IMR-90 (cell line): ENCODE results near the gene LPIN1. TPM values are rescaled to one million over a fixed set of nuclear protein-coding genes. Genes with fewer than 3 reads are reported as not detected.

Source experiments
- ATAC-seq: fragments of 200-7000 bp; cut with Tn5 transposase; 2 replicates; pipeline ENCODE4 v1.9.1; 2020; ENCODE audit warnings: low read depth, mild to moderate bottlenecking, moderate library complexity
- BruUV-seq: library from RNA; stranded (reverse); fragments of 400-500 nt; replicated peaks from 2 replicates; lab custom pipeline; 2021; lab: Mats Ljungman, UMichigan
- CTCF ChIA-PET: fragments of 300-600 bp; formaldehyde crosslinking; extraction: SDS; loops from one replicate; lab custom pipeline; 2021; ENCODE audit warnings: antibody characterized with exemption; lab: Yijun Ruan, JAX
- POLR2A ChIA-PET: fragments of 300-600 bp; sonication (Branson Sonifier 250); formaldehyde crosslinking; loops from one replicate; lab custom pipeline; 2022; ENCODE audit warnings: antibody characterized with exemption; ENCODE audit not compliant: unreplicated experiment; lab: Charles Lee
- DNase-seq: peaks from one replicate; pipeline ENCODE4 v3.0.0; 2013
- H2AFZ ChIP-seq: replicated peaks from 2 replicates; pipeline ENCODE3; 2013; ENCODE audit warnings: low read length, mild to moderate bottlenecking; ENCODE audit not compliant: poor library complexity
- H2AK5ac ChIP-seq: 2 replicates; pipeline ENCODE4 v1.6.1; 2013; ENCODE audit warnings: low read depth, low read length, inconsistent platforms
- H2AK9ac ChIP-seq: replicated peaks from 2 replicates; pipeline ENCODE3; 2013; ENCODE audit warnings: mild to moderate bottlenecking, low read depth, low read length, moderate library complexity; ENCODE audit not compliant: poor library complexity
- H2BK120ac ChIP-seq: 2 replicates; pipeline ENCODE4 v1.6.1; 2013; ENCODE audit warnings: low read depth, low read length, inconsistent platforms
- H2BK15ac ChIP-seq: 3 replicates; pipeline ENCODE4 v1.6.1; 2013; ENCODE audit warnings: low read depth, low read length, inconsistent platforms
- H2BK20ac ChIP-seq: 2 replicates; pipeline ENCODE4 v1.6.1; 2013; ENCODE audit warnings: low read depth, mild to moderate bottlenecking, inconsistent platforms, low read length, moderate library complexity
- H2BK5ac ChIP-seq: 2 replicates; pipeline ENCODE4 v1.6.1; 2013; ENCODE audit warnings: mild to moderate bottlenecking, low read depth, low read length, inconsistent platforms; ENCODE audit not compliant: poor library complexity, severe bottlenecking
- H3K14ac ChIP-seq: replicated peaks from 2 replicates; pipeline ENCODE4 v1.6.1; 2013; ENCODE audit warnings: low read depth, low read length, inconsistent platforms
- H3K18ac ChIP-seq: 2 replicates; pipeline ENCODE4 v1.6.1; 2013; ENCODE audit warnings: low read depth, low read length, control low read depth
- H3K23ac ChIP-seq: 2 replicates; pipeline ENCODE4 v1.6.1; 2013; ENCODE audit warnings: low read depth, low read length, inconsistent platforms
- H3K27ac ChIP-seq: 2 replicates; pipeline ENCODE4 v1.5.1; 2013; ENCODE audit warnings: mild to moderate bottlenecking, control low read depth, low read length; ENCODE audit not compliant: insufficient read depth
- H3K27me3 ChIP-seq: 2 replicates; pipeline ENCODE4 v1.6.1; 2013; ENCODE audit warnings: low read length; ENCODE audit not compliant: control insufficient read depth, insufficient read depth
- H3K36me3 ChIP-seq: 2 replicates; pipeline ENCODE4 v1.6.1; 2013; ENCODE audit warnings: low read length, mixed read lengths; ENCODE audit not compliant: control insufficient read depth, insufficient read depth
- H3K4ac ChIP-seq: 2 replicates; pipeline ENCODE4 v1.6.1; 2013; ENCODE audit warnings: low read depth, low read length, inconsistent platforms
- H3K4me1 ChIP-seq: 2 replicates; pipeline ENCODE4 v1.6.1; 2013; ENCODE audit warnings: low read length, mixed read lengths; ENCODE audit not compliant: control insufficient read depth, insufficient read depth
- H3K4me2 ChIP-seq: 2 replicates; pipeline ENCODE4 v1.6.1; 2013; ENCODE audit warnings: low read depth, mild to moderate bottlenecking, control low read depth, low read length, moderate library complexity
- H3K4me3 ChIP-seq: 2 replicates; pipeline ENCODE4 v1.5.1; 2013; ENCODE audit warnings: low read depth, mild to moderate bottlenecking, control low read depth, low read length, moderate library complexity; ENCODE audit not compliant: insufficient read depth
- H3K56ac ChIP-seq: 2 replicates; pipeline ENCODE4 v1.6.1; 2013; ENCODE audit warnings: low read length, inconsistent platforms; ENCODE audit not compliant: insufficient read depth; ENCODE audit errors: extremely low read depth
- H3K79me1 ChIP-seq, 2 experiments: 2 replicates each; pipeline ENCODE4 v1.6.1; 2013; ENCODE audit warnings: low read length in 2 of 2, inconsistent platforms in 1 of 2, low read depth in 1 of 2
- H3K9ac ChIP-seq: 2 replicates; pipeline ENCODE4 v1.6.1; 2013; ENCODE audit warnings: low read depth, low read length, control low read depth
- H3K9me1 ChIP-seq: 2 replicates; pipeline ENCODE4 v1.6.1; 2013; ENCODE audit warnings: low read length, inconsistent platforms; ENCODE audit not compliant: insufficient read depth
- H3K9me3 ChIP-seq: 2 replicates; pipeline ENCODE4 v1.6.1; 2013; ENCODE audit warnings: low read length; ENCODE audit not compliant: control insufficient read depth, insufficient read depth
- H4K20me1 ChIP-seq: 2 replicates; pipeline ENCODE4 v1.6.1; 2013; ENCODE audit warnings: low read length, inconsistent platforms; ENCODE audit not compliant: insufficient read depth
- H4K5ac ChIP-seq: 2 replicates; pipeline ENCODE4 v1.6.1; 2013; ENCODE audit warnings: mild to moderate bottlenecking, low read depth, low read length, control low read depth
- H4K8ac ChIP-seq, 2 experiments: 2 replicates each; pipeline ENCODE4 v1.6.1; 2013; ENCODE audit warnings: low read depth in 2 of 2, low read length in 2 of 2, control low read depth in 1 of 2, inconsistent platforms in 1 of 2
- H4K91ac ChIP-seq: 2 replicates; pipeline ENCODE4 v1.6.1; 2013; ENCODE audit warnings: low read depth, low read length, inconsistent platforms; ENCODE audit not compliant: insufficient read depth
- BHLHE40 ChIP-seq: fragments of 150-350 bp; IDR thresholded peaks from 2 replicates; pipeline ENCODE4 v1.6.1; 2016; ENCODE audit warnings: mild to moderate bottlenecking, low read depth, low read length
- MAFK ChIP-seq: IDR thresholded peaks from 2 replicates; pipeline ENCODE4 v1.6.1; 2012; ENCODE audit warnings: low read depth, low read length, improper control_type of control experiment
- MXI1 ChIP-seq: IDR thresholded peaks from 2 replicates; pipeline ENCODE4 v1.6.1; 2012; ENCODE audit warnings: low read depth, mild to moderate bottlenecking, low read length, moderate library complexity, borderline replicate concordance
- NFE2L2 ChIP-seq: fragments of 150-350 bp; IDR thresholded peaks from 2 replicates; pipeline ENCODE4 v1.6.1; 2016; ENCODE audit warnings: low read depth, mild to moderate bottlenecking, low read length
- USF2 ChIP-seq: fragments of 150-350 bp; IDR thresholded peaks from 2 replicates; pipeline ENCODE4 v1.6.1; 2017; ENCODE audit warnings: mild to moderate bottlenecking, antibody characterized with exemption, low read length, low read depth
- WGBS, 2 experiments: methylation state at CpG; one replicate each; pipeline versions ENCODE4 v1.1.5 to v1.1.7; 2013; ENCODE audit warnings: missing lambda C conversion rate in 2 of 2; ENCODE audit not compliant: insufficient read length in 1 of 2; ENCODE audit errors: extremely low coverage in 2 of 2; 5-methylcytosine and 5-hydroxymethylcytosine counted together
- dilution Hi-C: fragments of 300-500 bp; cut with HindIII; formaldehyde crosslinking; loops from one replicate; pipeline ENCODE4 v1.14.3; 2018; ENCODE audit warnings: low sequenced_read_pairs; ENCODE audit not compliant: unreplicated experiment
- in situ Hi-C: fragments of 300-500 bp; cut with MboI; formaldehyde crosslinking; loops from 3 replicates; pipeline ENCODE4 v1.14.3; 2019; ENCODE audit warnings: low sequenced_read_pairs, inconsistent platforms, mixed read lengths
- intact Hi-C: fragments of 100-400 bp; cut with micrococcal nuclease; formaldehyde crosslinking; loops from 2 replicates; pipeline ENCODE4 v1.10.0; 2022
- polyA plus RNA-seq, 3 experiments: library from polyadenylated mRNA; depleted of rRNA; stranded (reverse); fragments of >200 nt; gene quantifications; 2 replicates each; pipeline ENCODE4 v1.2.3, GENCODE V29; 2012; ENCODE audit warnings: low replicate concordance in 1 of 3
- total RNA-seq: library from RNA; depleted of rRNA; stranded (reverse); fragments of >200 nt; gene quantifications from 2 replicates; pipeline ENCODE4 v1.2.3, GENCODE V29; 2012

The LPIN1 gene
- total and polyA plus RNA-seq, 2 of the 4 experiments (the other 2 are of a cell fraction), result 21.3 to 25.1 TPM

- Histone ChIP-seq H3K9me3 (no peaks in the 10 kb centered on the region), H2BK120ac (no peak overlapping the region), H3K9ac (no peak overlapping the region), H3K79me1 (no peaks in the 10 kb centered on the region), H3K14ac (no peak overlapping the region), H4K8ac (no peak overlapping the region), H3K27ac (no peak overlapping the region), H3K9me1 (peaks cover 9% of the 10 kb centered on the region; the same call in 1 of the 2 replicates), H2AK5ac (no peak overlapping the region), H2AFZ (no peak overlapping the region), H3K4me1 (peaks cover 2% of the 10 kb centered on the region; the same call in 1 of the 2 replicates), H3K36me3 (peaks cover 38% of the 10 kb centered on the region), H3K27me3 (no peaks in the 10 kb centered on the region), H3K4me2 (no peak overlapping the region), H4K91ac (no peak overlapping the region), H3K4me3 (no peak overlapping the region), H3K18ac (no peak overlapping the region), H2BK15ac (no peak overlapping the region), H2BK20ac (no peak overlapping the region), H2AK9ac (peak overlapping the region; percentile 57), H4K5ac (no peak overlapping the region), H4K20me1 (no peaks in the 10 kb centered on the region), H2BK5ac (no peak overlapping the region), H3K23ac (no peak overlapping the region), H3K56ac (no peak overlapping the region), H3K4ac (no peak overlapping the region)
- in situ Hi-C loops, result no loop called here
- ATAC-seq, result no peak
- intact Hi-C loops, result no loop called here
- ChIA-PET POLR2A (no interaction called here), CTCF (interaction anchor here (1.0 kb wide), 1 partner anchor 20 kb away, joined by 3 read pairs; no protein-coding TSS in a partner anchor)
- 100% methylated on average over 3 of the region's 6 CpGs; no CpG with 5 or more reads in 1 of the 2 experiments for WGBS, 2 experiments
- DNase-seq, result no peak
- no TSS peak for BruUV-seq
- TF ChIP-seq MAFK, result no peak
- TF ChIP-seq NFE2L2, result no peak
- TF ChIP-seq MXI1, result no peak
- no peak for TF ChIP-seq USF2
- no peak for TF ChIP-seq BHLHE40
- dilution Hi-C loops, result no loop called here
Measured at GRCh38 chr2:11805024-11805423, 58.6 kb downstream of the LPIN1 start.
